GM19193 (cell line): ENCODE data around the gene IFNA10.
"Not testable (repeated sequence)": the region's sequence is repeated elsewhere in the genome, so short reads cannot be mapped to it uniquely, and the experiment has no call there.

Experiments used
- POLR2A ChIP-seq: IDR thresholded peaks from 4 replicates; pipeline ENCODE4 v1.6.1; 2011; ENCODE audit not compliant: insufficient read depth, insufficient read length; ENCODE audit errors: extremely low read depth

Gene IFNA10

DNA sequence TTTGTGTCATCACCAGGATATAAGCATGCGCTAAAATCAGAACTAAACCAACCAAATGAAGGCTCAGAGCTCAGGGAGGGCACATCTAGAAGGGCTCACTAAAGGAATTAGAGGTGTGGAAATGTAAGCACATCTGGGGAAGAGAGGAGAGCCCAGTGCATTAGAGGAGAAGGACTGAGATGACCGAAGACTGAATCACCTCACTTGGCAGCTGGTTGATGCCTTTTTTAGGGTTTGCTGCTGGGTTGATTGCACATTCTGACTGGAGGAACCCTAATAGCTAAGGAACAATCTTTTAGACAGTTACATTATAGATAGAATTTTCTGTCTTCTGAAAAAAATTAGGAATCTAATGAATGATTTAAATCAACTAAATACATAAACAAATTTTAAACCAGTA lies 32.3 kb downstream of the IFNA10 start:
- no peak for TF ChIP-seq POLR2A

DNA sequence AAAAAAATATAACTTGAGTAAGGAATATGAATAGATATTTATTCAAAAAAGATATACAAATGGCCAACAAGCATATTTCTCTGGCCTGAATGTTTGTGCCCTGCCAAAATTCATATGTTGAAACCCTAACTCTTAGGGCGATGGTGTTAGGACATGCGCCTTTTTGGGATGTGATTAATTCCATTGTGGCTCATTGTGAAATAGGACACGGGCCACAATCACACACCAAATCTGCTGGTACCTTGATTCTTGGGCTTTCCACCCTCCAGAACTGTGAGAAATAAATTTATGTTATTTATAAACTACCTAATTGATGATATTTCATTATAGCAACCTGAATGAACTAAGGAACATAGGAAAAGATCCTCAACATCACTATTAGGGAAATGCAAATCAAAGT lies 34.8 kb downstream of the IFNA10 start:
- no peak for TF ChIP-seq POLR2A

- no peak for TF ChIP-seq POLR2A
Measured at GRCh38 chr9:21171351-21171750, 35.6 kb downstream of the IFNA10 start.

GRCh38 chr9:21166560-21166959 lies 40.4 kb downstream of the IFNA10 start, which contains the start of gene IFNA21:
Gene IFNA21 (minus strand): TSS chr9:21166660. CDS start chr9:21166612, 48 bp downstream.
- TF ChIP-seq POLR2A: not testable (repeated sequence)

- TF ChIP-seq POLR2A: no peak
Measured at GRCh38 chr9:21165516-21165915, 41.4 kb downstream of the IFNA10 start.

GRCh38 chr9:21160178-21160577 lies 46.8 kb downstream of the IFNA10 start:
- no peak for TF ChIP-seq POLR2A
